GM12872 (cell line): ENCODE measurements around the gene BDKRB2.

Source experiments
- TF ChIP-seq, protein P1 (sequence below): IDR thresholded peaks from 3 replicates; pipeline ENCODE4 v1.5.1; 2011; ENCODE audit warnings: low read depth, mild to moderate bottlenecking, low read length, moderate library complexity; ENCODE audit not compliant: insufficient read depth

The BDKRB2 gene

DNA sequence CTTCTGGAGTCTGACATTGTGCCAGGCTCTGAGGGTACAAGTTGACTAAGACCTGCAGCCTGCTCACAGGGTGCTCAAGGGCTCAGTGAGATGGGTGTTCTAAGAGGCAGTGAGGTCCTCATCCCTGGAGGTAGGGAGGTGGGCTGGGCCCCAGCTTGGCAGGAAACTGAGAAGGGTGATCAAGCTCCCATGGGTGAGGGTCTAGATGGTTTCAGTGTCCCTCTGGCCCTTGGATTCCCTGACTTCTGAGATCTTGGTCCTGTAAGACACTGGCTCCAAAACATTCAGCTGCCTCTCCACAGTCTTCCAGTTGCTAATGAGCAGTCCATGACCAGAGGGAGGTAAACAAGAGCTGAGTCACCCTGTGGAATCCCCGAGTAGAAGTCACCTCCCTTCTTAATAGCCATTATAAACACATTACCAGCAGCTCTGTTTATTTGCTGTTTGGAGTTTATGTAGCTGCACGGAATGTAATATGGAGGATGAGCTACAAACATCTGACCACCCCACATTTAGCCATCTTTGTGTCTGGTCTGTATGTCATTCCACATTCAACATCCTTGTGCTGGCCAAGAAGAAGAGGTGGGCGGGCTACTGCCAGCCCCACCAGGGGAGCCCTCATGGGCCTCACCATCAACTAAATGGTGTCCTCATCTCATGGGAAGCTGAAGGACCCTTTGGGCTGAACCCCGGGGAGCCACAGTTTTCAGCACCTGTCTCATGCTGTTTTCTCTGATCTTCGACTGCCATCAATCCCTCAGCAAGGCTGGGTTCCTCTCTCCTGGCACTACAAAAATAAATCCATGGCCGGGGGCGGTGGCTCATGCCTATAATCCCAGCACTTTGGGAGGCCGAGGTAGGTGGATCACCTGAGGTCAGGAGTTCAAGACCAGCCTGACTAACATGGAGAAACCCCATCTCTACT lies 37.2 kb upstream of the BDKRB2 start:
- TF ChIP-seq, protein P1, sequence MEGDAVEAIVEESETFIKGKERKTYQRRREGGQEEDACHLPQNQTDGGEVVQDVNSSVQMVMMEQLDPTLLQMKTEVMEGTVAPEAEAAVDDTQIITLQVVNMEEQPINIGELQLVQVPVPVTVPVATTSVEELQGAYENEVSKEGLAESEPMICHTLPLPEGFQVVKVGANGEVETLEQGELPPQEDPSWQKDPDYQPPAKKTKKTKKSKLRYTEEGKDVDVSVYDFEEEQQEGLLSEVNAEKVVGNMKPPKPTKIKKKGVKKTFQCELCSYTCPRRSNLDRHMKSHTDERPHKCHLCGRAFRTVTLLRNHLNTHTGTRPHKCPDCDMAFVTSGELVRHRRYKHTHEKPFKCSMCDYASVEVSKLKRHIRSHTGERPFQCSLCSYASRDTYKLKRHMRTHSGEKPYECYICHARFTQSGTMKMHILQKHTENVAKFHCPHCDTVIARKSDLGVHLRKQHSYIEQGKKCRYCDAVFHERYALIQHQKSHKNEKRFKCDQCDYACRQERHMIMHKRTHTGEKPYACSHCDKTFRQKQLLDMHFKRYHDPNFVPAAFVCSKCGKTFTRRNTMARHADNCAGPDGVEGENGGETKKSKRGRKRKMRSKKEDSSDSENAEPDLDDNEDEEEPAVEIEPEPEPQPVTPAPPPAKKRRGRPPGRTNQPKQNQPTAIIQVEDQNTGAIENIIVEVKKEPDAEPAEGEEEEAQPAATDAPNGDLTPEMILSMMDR, result no peak

- TF ChIP-seq, protein P1, result no peak
Measured at GRCh38 chr14:96168581-96168980, 36.1 kb upstream of the BDKRB2 start.

DNA sequence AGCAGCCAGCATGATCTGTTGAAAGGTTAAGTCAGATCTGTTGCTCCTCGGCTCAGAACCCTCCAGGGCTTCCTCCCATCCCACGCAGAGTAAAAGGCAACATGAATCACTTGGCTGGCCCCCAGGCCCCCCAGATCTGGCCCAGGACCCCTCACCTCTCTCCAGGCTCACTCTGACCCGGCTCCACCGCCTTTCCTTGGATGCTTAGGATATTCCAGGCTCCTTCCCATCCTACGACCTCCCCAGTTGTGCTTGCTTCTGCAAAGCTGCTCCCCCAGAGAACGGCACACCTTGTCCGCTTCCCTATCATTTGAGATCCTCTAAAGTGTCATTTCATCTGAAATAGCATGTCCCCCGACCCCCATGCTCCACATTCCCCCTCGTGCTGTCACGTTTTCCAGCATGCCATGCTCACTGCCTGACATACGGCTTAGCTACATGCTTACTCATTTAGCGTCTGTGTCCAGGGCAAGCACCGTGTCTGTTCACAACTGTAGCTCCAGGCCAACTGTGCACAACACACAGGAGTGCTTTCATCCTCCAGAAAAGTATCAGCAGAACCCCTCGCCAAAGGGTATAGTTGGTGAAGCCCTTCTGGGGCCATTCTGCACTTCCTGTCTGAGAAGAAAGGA lies 33.6 kb upstream of the BDKRB2 start:
- TF ChIP-seq, protein P1, result no peak

DNA sequence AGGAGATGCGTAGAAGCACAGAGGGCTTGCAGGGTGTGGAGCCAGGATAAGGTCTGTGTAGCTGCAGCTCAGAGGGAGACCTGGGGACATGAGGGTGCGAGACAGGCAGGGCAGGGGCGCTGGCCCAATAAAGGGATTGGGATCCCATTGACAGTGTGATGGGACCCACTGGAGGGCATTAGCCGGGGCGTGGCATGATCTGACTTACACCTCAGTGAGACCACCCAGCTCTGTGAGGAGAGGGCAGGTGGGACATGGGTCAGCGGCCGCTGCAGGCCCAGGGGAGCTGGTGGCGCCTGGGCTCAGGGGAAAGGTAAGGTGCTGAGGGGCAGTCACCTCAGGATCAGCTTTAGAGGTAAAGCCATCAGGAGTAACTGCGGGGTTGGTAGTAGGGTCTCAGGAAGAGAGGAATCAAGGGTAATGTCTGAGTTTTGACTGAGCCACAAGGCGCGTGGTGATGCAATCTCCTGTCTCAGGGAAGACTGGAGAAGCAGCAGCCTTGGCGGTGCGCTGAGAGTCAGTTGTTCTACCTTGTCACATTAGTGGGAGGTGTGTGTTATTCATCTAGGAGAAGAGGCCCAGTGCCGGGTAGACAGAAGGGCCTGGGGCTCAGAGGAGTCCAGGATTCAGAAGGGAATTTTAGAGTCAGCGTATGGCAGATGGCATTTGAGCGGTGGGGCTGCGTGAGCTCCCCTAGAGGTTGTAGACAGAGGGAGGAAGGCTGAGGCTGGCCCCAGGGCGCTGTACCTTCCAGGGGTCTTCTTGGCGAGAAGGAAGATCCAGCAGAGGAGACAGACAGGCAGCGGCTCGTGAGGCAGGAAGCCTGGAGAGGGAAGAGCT lies 30.8 kb upstream of the BDKRB2 start:
- TF ChIP-seq, protein P1, result no peak

DNA sequence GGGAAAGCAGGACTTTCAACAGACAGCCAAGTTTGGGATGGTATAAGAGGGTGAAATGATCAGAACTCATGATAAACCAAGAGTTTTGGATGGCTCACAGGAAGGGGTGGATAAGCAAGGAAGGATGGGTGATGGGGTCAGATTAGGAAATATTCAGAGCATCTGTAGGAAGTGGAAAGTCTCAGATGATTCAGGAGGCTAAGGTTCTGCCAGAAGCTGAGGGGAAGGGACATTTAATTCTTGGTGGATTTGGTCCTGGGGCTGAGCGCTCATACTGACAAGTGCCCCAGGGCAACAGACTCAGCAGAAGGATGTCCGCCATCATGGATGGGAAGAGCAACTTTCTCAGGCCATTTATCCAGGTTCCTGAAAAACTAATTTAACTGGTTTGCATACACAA lies 28.4 kb upstream of the BDKRB2 start:
- TF ChIP-seq, protein P1, result no peak

DNA sequence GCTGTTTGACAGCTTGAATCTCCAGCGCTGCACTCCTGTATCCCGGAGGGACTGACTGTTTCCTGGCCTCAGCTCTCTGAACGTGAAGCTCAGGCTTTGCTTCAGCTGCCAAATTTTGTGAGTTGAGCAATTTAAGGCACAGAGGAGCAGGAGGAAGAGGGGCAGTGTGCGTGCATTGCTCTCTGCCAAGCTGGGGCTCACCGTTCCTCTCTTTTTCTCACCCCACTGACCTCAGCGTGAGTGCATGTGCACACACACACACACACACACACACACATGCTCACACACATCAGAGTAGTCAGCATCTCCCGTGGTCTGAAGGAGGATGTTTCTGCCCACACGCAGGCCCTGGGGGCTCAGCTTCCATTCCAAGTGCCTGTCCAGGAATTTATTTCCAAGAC lies 27.8 kb upstream of the BDKRB2 start:
- TF ChIP-seq, protein P1, result no peak

GRCh38 chr14:96177766-96178375 lies 26.8 kb upstream of the BDKRB2 start:
- TF ChIP-seq, protein P1, result no peak
